GM20000 (cell line): ENCODE data around the gene LCOR.

Experiments used
- DNase-seq: peaks from one replicate; pipeline ENCODE4 v3.0.0; 2012; ENCODE audit warnings: low spot score
- CTCF ChIP-seq: IDR thresholded peaks from 2 replicates; pipeline ENCODE4 v1.5.1; 2012; ENCODE audit warnings: mild to moderate bottlenecking, control low read depth; ENCODE audit errors: extremely low read depth, missing control alignments

LCOR gene

GRCh38 chr10:96850825-96851224 is 18.7 kb downstream of the LCOR start:
- no peak for DNase-seq
- no peak for TF ChIP-seq CTCF

- TF ChIP-seq CTCF, result no peak
- DNase-seq, result no peak
These were observed 19.2 kb downstream of the LCOR start for GRCh38 chr10:96851281-96851680.

- TF ChIP-seq CTCF, result no peak
- no peak for DNase-seq
These were observed 24.2 kb downstream of the LCOR start for GRCh38 chr10:96856317-96856716.

- no peak for DNase-seq
- no peak for TF ChIP-seq CTCF
These were observed 25.4 kb downstream of the LCOR start for GRCh38 chr10:96857301-96858012.

GRCh38 chr10:96858038-96858705 is 26.1 kb downstream of the LCOR start:
- TF ChIP-seq CTCF, result no peak
- DNase-seq, result peak; percentile 19

GRCh38 chr10:96858706-96859050 is 26.6 kb downstream of the LCOR start:
- no peak for TF ChIP-seq CTCF
- DNase-seq, result no peak

GRCh38 chr10:96860631-96861277 is 28.7 kb downstream of the LCOR start:
- TF ChIP-seq CTCF, result no peak
- DNase-seq, result peak; percentile 26
